ENCODE measurements around the gene HES3.

DNA sequence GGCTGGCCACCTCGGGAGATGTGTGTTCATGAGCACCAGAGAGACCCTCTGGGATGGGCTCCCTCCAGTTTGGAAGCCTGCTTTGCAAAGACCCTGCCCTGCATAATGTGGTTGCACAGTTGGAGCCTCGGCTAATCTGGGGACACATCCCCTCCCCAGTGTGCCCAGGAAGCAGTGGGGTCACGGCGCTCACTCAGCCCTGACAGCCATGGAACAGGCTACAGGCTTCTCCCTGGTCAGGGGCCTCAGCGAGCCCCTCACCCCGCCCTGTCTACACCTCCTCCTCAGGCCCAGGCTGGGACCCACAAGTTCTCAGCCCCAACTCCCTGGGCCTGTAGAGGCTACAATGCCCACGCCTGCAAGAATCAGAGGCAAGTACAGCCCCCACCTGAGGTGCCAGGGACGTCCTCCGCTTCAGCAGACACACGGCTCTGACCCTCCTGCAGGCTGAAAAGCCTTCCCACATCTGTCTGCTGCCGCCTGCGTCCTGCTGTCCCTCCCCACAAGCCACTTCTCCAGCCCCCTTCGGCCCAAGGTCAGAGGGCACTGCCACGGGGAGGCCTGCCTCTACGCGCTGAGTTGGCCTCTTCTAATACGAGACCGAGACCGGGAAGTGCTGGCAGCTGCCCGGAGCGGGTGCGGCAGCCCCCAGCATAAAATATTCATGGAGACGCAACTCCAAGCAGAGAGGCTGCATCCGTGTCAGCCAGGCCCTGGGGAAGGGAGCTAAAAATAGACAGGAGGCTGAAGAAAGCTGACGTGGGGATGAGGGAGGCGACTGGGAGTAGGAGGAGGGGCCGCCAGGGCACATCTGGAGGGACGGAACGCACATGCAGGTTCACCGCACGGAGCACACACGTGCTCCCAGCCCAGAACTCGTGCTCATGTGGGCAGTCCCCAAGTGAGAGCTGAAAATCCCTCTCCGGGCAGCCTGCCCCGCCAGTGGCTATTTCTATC is 32.1 kb downstream of the HES3 start:
- TF ChIP-seq CTCF (IDR thresholded peaks at IDR 0.05; ENCODE audit: low read depth, low read length) (no peak), POLR2A (IDR thresholded peaks at IDR 0.05; ENCODE audit: extremely low read depth, insufficient read length) (no peak), MAX (IDR thresholded peaks at IDR 0.05; ENCODE audit: low read depth, low read length) (no peak)
